A549 (cell line): ENCODE measurements around the gene PRSS23. TPM values are rescaled to one million over a fixed set of nuclear protein-coding genes. Genes with fewer than 3 reads are reported as not detected.
A peak's percentile ranks its signal among the peaks of the same experiment; 100 is the strongest.
"Not testable (repeated sequence)": the region's sequence is repeated elsewhere in the genome, so short reads cannot be mapped to it uniquely, and the experiment has no call there.

ENCODE experiments used
- ATAC-seq, 2 experiments: fragments of 200-7000 bp in 1 of 2; fragments of >200 bp in 1 of 2; cut with Nextera tagmentation in 1 of 2; cut with Tn5 transposase in 1 of 2; 3 replicates each; pipeline versions ENCODE4 v1.8.0 to v1.9.1; 2018 to 2020; ENCODE audit warnings: mild to moderate bottlenecking in 1 of 2, moderate library complexity in 1 of 2
- CTCF ChIA-PET: fragments of 300-600 bp; sonication (Branson Sonifier 250); formaldehyde crosslinking; extraction: SDS; loops from one replicate; lab custom pipeline; 2021; ENCODE audit warnings: antibody characterized with exemption, inconsistent platforms; lab: Yijun Ruan, JAX
- POLR2A ChIA-PET: fragments of 350-600 bp; formaldehyde crosslinking; extraction: SDS; loops from one replicate; lab custom pipeline; 2021; ENCODE audit warnings: antibody characterized with exemption, inconsistent platforms; lab: Yijun Ruan, JAX
- DNase-seq, 2 experiments: peaks; one replicate each; pipeline versions ENCODE4 v3.0.0 to v3.0.0-alpha.2; 2011 to 2016; ENCODE audit warnings: low read depth in 1 of 2, low spot score in 1 of 2
- FAIRE-seq: peaks from 2 replicates; lab custom pipeline; 2011; peaks lifted over from hg19 to GRCh38; lab: Jason Lieb, UNC
- H3K27ac ChIP-seq, 2 experiments: fragments of >200 bp; sonication (Bioruptor Twin); formaldehyde crosslinking; 3 replicates each; pipeline ENCODE4 v1.5.1; 2016 to 2017
- H3K4me1 ChIP-seq: fragments of >200 bp; sonication (Bioruptor Twin); formaldehyde crosslinking; 3 replicates; pipeline ENCODE4 v1.6.1; 2016
- H3K4me2 ChIP-seq: fragments of >200 bp; sonication (Bioruptor Twin); formaldehyde crosslinking; 3 replicates; pipeline ENCODE4 v1.6.1; 2016
- H3K4me3 ChIP-seq: fragments of >200 bp; sonication (Bioruptor Twin); formaldehyde crosslinking; 3 replicates; pipeline ENCODE4 v1.5.1; 2016
- H3K9me3 ChIP-seq: fragments of >200 bp; sonication (Bioruptor Twin); formaldehyde crosslinking; 3 replicates; pipeline ENCODE4 v1.6.1; 2016
- CHD2 ChIP-seq: fragments of 150-350 bp; IDR thresholded peaks from 2 replicates; pipeline ENCODE4 v1.6.1; 2014; ENCODE audit warnings: low read length; ENCODE audit not compliant: partially characterized antibody
- CHD4 ChIP-seq: fragments of 200-600 bp; sonication (generic); IDR thresholded peaks from 2 replicates; pipeline ENCODE4 v1.6.1; 2016; ENCODE audit warnings: antibody characterized with exemption, mild to moderate bottlenecking, borderline replicate concordance
- GATA3 ChIP-seq: IDR thresholded peaks from 2 replicates; pipeline ENCODE4 v1.6.1; 2012; ENCODE audit warnings: borderline replicate concordance
- HOXA7 ChIP-seq: fragments of 250-450 bp; sonication (Bioruptor Pico); IDR thresholded peaks from 2 replicates; pipeline ENCODE4 v1.5.0; 2020; ENCODE audit warnings: mild to moderate bottlenecking, moderate library complexity
- JUN ChIP-seq, 2 experiments: fragments of >200 bp; sonication (Bioruptor Twin); formaldehyde crosslinking; IDR thresholded peaks; 2 replicates in 1 of 2; 3 replicates in 1 of 2; pipeline ENCODE4 v1.6.1; 2016 to 2017
- JUNB ChIP-seq: fragments of >200 bp; sonication (Bioruptor Twin); formaldehyde crosslinking; IDR thresholded peaks from 2 replicates; pipeline ENCODE4 v1.6.1; 2016
- KDM5A ChIP-seq: fragments of 200-600 bp; sonication (generic); IDR thresholded peaks from 2 replicates; pipeline ENCODE4 v1.6.1; 2016; ENCODE audit warnings: antibody characterized with exemption, mild to moderate bottlenecking
- MAZ ChIP-seq: fragments of 150-350 bp; IDR thresholded peaks from 2 replicates; pipeline ENCODE4 v1.6.1; 2014; ENCODE audit warnings: antibody characterized with exemption, low read depth, low read length, borderline replicate concordance
- NFE2L2 ChIP-seq: fragments of 150-350 bp; conservative IDR thresholded peaks from 2 replicates; pipeline ENCODE4 v1.6.1; 2014; ENCODE audit warnings: low read length
- NR3C1 ChIP-seq: fragments of >200 bp; sonication (Bioruptor Twin); formaldehyde crosslinking; IDR thresholded peaks from 3 replicates; pipeline ENCODE4 v1.6.1; 2017
- POLR2A ChIP-seq: IDR thresholded peaks from 2 replicates; pipeline ENCODE4 v1.6.1; 2012; ENCODE audit warnings: mild to moderate bottlenecking, low read length
- POLR2AphosphoS2 ChIP-seq: conservative IDR thresholded peaks from 2 replicates; pipeline ENCODE4 v1.6.1; 2012; ENCODE audit warnings: low read length, improper control_type of control experiment, inconsistent platforms
- RAD21 ChIP-seq, 2 experiments: fragments of >200 bp in 1 of 2; sonication (Bioruptor Twin) in 1 of 2; formaldehyde crosslinking in 1 of 2; IDR thresholded peaks in 1 of 2; conservative IDR thresholded peaks in 1 of 2; 2 replicates in 1 of 2; 3 replicates in 1 of 2; pipeline ENCODE4 v1.6.1; 2012 to 2018; ENCODE audit warnings: inconsistent platforms in 1 of 2
- RNF2 ChIP-seq: fragments of 200-600 bp; sonication (generic); IDR thresholded peaks from 2 replicates; pipeline ENCODE4 v1.6.1; 2016; ENCODE audit warnings: low read depth, mild to moderate bottlenecking, antibody characterized with exemption, moderate library complexity, borderline replicate concordance
- SREBF2 ChIP-seq: fragments of 450-650 bp; IDR thresholded peaks from 2 replicates; pipeline ENCODE4 v1.6.1; 2014; ENCODE audit warnings: mild to moderate bottlenecking, moderate library complexity
- TFCP2L1 ChIP-seq: fragments of 250-450 bp; sonication (Bioruptor Pico); IDR thresholded peaks from 2 replicates; pipeline ENCODE4 v1.5.0; 2021; ENCODE audit warnings: mild to moderate bottlenecking
- ZFP36 ChIP-seq: fragments of 450-650 bp; IDR thresholded peaks from 2 replicates; pipeline ENCODE4 v1.6.1; 2014; ENCODE audit warnings: borderline replicate concordance; ENCODE audit not compliant: partially characterized antibody
- WGBS: methylation state at CpG from one replicate; pipeline ENCODE4 v1.1.6; 2017; ENCODE audit errors: missing lambda C conversion rate; 5-methylcytosine and 5-hydroxymethylcytosine counted together
- polyA plus RNA-seq, 4 experiments: library from polyadenylated mRNA; depleted of rRNA in 3 of 4; stranded (reverse); fragments of >200 nt; fragmentation: RNase III in 1 of 4; extraction: RNeasy Plus Mini Kit Qiagen cat#74134 plus additional on column Dnase treatment in 1 of 4; gene quantifications; 2 replicates in 3 of 4; 3 replicates in 1 of 4; pipeline ENCODE4 v1.2.3, GENCODE V29; 2011 to 2017
- TF ChIP-seq, protein P1 (sequence below): IDR thresholded peaks from 2 replicates; pipeline ENCODE4 v1.6.1; 2012
- TF ChIP-seq, protein P2 (sequence below): fragments of 150-350 bp; IDR thresholded peaks from 2 replicates; pipeline ENCODE4 v1.6.1; 2014; ENCODE audit warnings: low read depth, mild to moderate bottlenecking, low read length
- TF ChIP-seq, protein P3 (sequence below): IDR thresholded peaks from 2 replicates; pipeline ENCODE4 v1.6.1; 2012

The PRSS23 gene
- polyA plus RNA-seq, 2 of the 4 experiments (the other 2 are of a cell fraction): 217 to 240 TPM

DNA sequence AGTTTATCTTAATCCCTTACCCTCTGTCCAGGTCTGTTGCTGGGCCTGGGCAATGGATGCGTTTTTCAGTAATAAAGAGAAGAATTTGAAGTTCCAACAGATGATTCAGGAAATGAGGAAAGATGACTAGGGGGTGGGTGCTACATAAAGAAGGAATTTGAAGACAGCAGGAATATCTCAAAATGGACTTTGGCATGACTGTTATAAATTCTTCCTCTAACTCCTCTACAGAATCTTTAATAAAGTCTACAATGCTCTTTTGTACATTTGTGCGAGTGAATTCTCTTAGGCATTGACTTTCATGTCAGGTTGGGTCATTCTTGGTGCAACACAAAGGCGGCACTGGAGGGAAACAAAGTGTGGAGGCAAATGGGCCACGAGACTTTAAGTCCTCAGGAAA, 35.1 kb upstream of the PRSS23 start (continued):
- no peak for TF ChIP-seq SREBF2

DNA sequence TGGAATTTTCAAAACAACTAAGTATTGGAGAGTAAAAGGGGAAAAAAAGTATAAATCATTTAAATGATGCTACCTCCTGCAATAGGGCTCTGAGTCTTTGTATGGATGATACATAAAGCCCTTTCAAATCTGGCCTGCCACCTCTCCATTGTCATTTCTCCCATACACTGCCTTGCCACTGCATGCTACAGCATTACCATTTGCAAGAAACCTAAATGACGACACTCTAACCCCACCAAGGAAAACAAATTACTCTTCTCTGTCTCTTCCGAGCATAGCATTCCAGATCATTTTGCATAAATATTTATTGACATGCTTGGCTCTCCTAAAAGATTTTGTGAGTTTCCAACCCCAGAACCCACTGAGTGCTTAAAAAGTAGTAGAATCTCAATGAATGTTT, 34.5 kb upstream of the PRSS23 start:
- WGBS: 74% methylated on average over 2 of the region's 2 CpGs
- TF ChIP-seq RNF2: no peak
- no peak for TF ChIP-seq POLR2AphosphoS2
- no peak for TF ChIP-seq NFE2L2
- no peak for TF ChIP-seq GATA3
- no peak for TF ChIP-seq JUN (IDR thresholded peaks at IDR 0.05)
- TF ChIP-seq HOXA7 (CRISPR knock-in tag): no peak
- no peak for TF ChIP-seq MAZ
- no peak for TF ChIP-seq NR3C1
- TF ChIP-seq JUNB: no peak
- TF ChIP-seq RAD21 (conservative IDR thresholded peaks at IDR 0.05 in 1 of 2, IDR thresholded peaks at IDR 0.05 in 1 of 2): no peak
- TF ChIP-seq, protein P1, sequence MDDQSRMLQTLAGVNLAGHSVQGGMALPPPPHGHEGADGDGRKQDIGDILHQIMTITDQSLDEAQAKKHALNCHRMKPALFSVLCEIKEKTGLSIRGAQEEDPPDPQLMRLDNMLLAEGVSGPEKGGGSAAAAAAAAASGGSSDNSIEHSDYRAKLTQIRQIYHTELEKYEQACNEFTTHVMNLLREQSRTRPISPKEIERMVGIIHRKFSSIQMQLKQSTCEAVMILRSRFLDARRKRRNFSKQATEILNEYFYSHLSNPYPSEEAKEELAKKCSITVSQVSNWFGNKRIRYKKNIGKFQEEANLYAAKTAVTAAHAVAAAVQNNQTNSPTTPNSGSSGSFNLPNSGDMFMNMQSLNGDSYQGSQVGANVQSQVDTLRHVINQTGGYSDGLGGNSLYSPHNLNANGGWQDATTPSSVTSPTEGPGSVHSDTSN: no peak
- no peak for TF ChIP-seq CHD2
- TF ChIP-seq, protein P2, sequence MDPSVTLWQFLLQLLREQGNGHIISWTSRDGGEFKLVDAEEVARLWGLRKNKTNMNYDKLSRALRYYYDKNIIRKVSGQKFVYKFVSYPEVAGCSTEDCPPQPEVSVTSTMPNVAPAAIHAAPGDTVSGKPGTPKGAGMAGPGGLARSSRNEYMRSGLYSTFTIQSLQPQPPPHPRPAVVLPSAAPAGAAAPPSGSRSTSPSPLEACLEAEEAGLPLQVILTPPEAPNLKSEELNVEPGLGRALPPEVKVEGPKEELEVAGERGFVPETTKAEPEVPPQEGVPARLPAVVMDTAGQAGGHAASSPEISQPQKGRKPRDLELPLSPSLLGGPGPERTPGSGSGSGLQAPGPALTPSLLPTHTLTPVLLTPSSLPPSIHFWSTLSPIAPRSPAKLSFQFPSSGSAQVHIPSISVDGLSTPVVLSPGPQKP: no peak
- Histone ChIP-seq H3K4me2 (no peak overlapping the region), H3K9me3 (no peaks in the 10 kb centered on the region), H3K4me1 (peaks cover 7% of the 10 kb centered on the region; the same call in 1 of the 3 replicates), H3K4me3 (no peak overlapping the region), H3K27ac (no peak overlapping the region)
- ATAC-seq (no peak), FAIRE-seq (no peak), DNase-seq (no peak)
- ChIA-PET CTCF (interaction anchor here (0.6 to 1.7 kb wide), 2 partner anchors 10 to 548 kb away, joined by 3 to 4 read pairs; no protein-coding TSS in a partner anchor), POLR2A (no interaction called here)

DNA sequence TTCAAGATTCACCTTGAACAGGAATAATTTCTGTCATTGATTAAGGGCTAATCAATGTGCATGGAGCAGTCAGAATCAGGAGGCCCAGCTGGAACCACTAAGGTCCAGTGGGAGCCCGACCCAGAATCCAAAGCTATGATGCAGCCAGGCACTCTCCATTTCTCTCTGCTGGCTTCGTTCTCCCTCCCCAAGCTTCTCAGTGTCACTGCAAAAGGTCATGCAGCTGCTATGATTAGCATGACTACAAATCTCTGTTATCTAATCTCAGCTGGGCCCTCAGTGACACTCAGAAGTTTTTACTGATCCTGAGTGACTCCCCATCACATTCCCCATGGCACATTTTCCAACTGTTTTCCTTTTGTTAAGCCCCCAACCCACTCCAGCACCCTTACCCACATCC, 31.1 kb upstream of the PRSS23 start:
- peak overlapping the region in 1 of 2 experiments; percentile 39; a peak in 2 of 6 replicates for H3K27ac ChIP-seq
- H3K9me3 ChIP-seq: no peaks in the 10 kb centered on the region
- no peaks in the 10 kb centered on the region for H3K4me1 ChIP-seq
- CTCF ChIA-PET: no interaction called here
- H3K4me3 ChIP-seq: no peak overlapping the region
- TF ChIP-seq POLR2A (no peak), KDM5A (no peak), SREBF2 (no peak), NR3C1 (no peak), JUN (IDR thresholded peaks at IDR 0.05) (no peak), ZFP36 (no peak), CHD4 (no peak), TFCP2L1 (CRISPR knock-in tag) (no peak), GATA3 (no peak)
- TF ChIP-seq, protein P2: no peak
- TF ChIP-seq, protein P3, sequence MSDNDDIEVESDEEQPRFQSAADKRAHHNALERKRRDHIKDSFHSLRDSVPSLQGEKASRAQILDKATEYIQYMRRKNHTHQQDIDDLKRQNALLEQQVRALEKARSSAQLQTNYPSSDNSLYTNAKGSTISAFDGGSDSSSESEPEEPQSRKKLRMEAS: no peak
- TF ChIP-seq, all 56 proteins: peak for 0
- FAIRE-seq (no peak), DNase-seq (no peak), ATAC-seq (no peak)
- no peak overlapping the region for H3K4me2 ChIP-seq
- POLR2A ChIA-PET: no interaction called here
- 38% methylated on average over 2 of the region's 2 CpGs for WGBS

DNA sequence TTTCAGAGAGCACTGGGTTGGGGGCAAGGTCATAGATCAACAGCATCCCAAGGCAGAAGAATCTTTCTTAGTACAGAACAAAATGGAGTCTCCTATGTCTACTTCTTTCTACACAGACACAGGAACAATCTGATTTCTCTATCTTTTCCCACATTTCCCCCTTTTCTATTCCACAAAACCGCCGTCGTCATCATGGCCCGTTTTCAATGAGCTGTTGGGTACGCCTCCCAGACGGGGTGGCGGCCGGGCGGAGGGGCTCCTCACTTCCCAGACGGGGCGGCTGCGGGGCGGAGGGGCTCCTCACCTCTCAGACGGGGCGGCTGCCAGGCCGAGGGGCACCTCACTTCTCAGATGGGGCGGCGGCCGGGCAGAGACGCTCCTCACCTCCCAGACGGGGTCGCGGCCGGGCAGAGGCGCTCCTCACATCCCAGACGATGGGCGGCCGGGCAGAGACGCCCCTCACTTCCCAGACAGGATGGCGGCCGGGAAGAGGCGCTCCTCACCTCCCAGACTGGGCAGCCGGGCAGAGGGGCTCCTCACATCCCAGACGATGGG, 29.8 kb upstream of the PRSS23 start:
- WGBS: 92% methylated on average over 19 of the region's 34 CpGs
- FAIRE-seq, POLR2A ChIA-PET: not testable (repeated sequence)

More for the DNA sequence above, 29.8 kb upstream of the PRSS23 start:
- H3K4me3 ChIP-seq, H3K9me3 ChIP-seq, H3K27ac ChIP-seq, H3K4me2 ChIP-seq, CTCF ChIA-PET, DNase-seq, ATAC-seq, H3K4me1 ChIP-seq: not testable (repeated sequence)
